HG03066 (cell line): ENCODE results near the gene PIK3R4.

Source experiments
- ATAC-seq: cut with Tn5 transposase; IDR thresholded peaks from one replicate; pipeline ENCODE4 v1.9.1; 2021; ENCODE audit warnings: low read depth; ENCODE audit not compliant: unreplicated experiment

The PIK3R4 gene

DNA sequence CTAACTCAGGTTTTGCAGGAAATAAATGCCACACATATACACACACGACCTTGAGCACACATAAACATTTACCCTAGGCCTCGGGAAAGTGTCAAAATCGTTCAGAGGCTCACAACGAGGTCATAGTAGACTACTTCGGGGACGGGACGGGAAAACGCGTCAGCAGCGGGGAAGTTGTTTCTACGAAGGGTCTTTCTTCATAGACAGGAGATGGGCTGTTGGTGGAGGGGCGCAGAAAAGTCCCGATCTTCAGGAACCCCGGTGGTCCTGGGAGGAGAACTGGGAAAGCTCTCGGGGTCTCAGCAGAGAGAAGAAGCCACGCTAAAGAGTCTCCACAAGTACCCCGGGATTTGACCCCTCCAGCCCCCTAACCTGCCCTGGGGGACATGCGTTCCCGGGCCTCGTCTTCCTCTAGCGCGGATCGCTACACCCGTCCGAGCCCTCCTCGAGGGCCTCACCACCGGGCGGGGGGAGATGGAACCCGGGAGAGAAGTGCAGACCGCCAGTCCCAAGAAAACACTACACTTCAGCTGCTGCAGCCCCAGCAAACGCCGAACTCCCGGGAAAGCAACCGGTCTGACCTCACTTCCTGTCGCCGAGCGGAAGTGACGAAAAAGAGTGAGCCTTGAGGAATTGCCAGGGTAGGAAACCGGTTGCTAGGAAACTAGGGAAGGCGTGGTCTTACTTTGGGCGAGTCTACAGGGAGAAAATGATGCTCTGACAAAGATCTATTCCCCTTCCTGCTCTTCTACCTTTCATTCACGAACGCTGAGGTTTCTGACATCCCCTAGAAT, at the start of gene PIK3R4:
PIK3R4 (minus strand) TSS at position 584 of the 794 bp plus-strand sequence. CDS start 1,611 bp downstream, outside the sequence.
- ATAC-seq: peak; percentile 93

DNA sequence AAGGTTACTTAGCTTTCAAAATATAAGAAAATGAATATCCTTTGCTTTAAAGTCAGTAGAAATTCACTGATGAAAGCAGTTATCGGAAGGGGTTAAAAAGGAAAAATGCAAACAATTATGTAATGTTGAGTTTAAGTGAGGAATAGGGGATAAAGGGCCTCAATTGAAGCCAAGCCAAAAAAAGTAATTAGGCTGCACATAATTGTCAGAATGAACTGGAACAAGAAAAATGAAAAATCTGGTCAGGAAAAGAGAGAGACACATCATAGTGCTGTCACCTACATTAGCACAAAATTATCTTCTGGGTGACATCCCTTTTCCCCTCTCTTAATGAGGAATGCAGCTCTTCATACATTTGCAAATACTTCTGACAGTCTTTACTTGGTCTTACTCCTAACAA, 48.8 kb upstream of the PIK3R4 start:
- no peak for ATAC-seq

DNA sequence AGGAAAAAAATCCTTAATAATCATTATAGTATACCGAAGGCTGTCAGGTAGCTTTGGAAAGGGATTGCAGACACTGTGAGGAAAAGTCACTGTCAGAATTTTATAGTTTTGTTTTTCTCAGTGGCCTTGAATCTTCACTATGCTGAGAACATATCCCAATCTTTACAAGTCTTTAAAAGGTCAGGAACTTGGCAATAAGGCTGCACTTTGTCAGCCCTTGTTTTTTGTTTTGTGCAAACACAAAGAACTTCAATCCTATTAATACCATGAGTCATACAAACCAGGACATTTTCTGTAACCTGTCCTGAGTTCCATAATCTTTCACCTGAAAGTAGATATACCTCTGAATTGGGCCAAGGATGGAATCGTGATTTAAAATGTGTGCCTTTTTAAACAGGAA, 45.6 kb upstream of the PIK3R4 start:
- ATAC-seq: no peak

GRCh38 chr3:130789782-130790322, 43.2 kb upstream of the PIK3R4 start:
- no peak for ATAC-seq

GRCh38 chr3:130787422-130788068, 40.9 kb upstream of the PIK3R4 start:
- ATAC-seq: no peak

DNA sequence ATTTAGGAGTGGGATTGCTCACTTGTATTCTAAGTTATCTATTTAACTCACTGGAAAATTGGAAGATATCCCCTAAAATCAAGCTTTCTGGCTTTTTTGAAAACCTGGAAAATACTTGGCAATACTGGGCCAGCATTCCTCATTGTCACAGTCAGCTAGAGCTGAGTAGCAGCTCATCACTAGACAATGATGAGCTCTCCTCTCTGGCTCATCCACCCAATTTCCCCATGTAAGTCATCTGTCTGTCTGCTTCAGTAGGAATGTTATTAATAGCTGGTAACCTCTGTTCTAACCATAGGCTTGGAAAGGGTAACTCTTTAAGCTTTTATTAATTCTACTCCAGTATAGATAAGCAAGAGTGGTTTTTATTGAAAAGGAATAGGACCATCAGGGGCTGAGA, 39.7 kb upstream of the PIK3R4 start:
- no peak for ATAC-seq

- no peak for ATAC-seq
Measured at GRCh38 chr3:130783629-130784028, 37.0 kb upstream of the PIK3R4 start.

GRCh38 chr3:130779486-130779885, 32.9 kb upstream of the PIK3R4 start:
- no peak for ATAC-seq

GRCh38 chr3:130779031-130779430, 32.4 kb upstream of the PIK3R4 start:
- ATAC-seq: peak; percentile 92

- no peak for ATAC-seq
Measured at GRCh38 chr3:130773366-130773765, 26.7 kb upstream of the PIK3R4 start.

DNA sequence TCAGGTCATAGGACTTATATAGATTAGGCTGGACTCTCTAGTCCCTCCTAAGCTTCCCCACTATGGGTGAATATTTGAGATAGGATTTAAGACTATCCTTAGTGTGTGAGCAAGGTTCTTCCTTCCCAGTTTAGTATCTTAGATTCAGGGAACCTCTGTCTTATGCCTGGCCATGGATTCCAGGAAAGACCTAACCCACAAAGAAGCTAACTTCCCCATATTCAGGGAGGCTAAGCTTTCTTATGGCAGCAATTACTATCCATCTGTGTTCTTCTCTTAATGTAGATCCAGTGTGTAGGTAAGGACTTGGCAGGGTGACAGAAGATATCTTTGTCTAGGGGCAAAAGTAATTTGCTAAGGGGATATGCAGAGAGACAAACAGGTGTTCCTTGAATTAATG, 25.5 kb upstream of the PIK3R4 start:
- no peak for ATAC-seq

DNA sequence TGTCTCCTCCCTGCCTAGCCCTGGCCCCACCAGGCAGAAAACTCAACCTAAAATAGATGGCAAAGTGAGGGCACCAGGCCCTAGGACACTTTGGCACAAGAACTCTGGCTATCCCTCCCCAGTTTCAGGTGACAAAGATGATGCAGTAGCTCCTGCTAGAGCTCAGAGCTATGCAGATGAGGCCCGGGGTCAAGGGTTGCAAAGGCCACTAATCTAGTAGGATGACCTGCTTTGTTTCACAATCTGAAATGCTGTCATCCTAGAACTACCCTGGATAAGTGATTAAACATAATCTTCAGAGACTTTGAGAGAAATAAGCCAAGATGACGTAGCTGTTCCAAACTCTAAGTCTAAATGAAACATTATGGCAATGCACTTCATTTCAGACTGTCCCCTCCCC, 24.0 kb upstream of the PIK3R4 start:
- no peak for ATAC-seq

DNA sequence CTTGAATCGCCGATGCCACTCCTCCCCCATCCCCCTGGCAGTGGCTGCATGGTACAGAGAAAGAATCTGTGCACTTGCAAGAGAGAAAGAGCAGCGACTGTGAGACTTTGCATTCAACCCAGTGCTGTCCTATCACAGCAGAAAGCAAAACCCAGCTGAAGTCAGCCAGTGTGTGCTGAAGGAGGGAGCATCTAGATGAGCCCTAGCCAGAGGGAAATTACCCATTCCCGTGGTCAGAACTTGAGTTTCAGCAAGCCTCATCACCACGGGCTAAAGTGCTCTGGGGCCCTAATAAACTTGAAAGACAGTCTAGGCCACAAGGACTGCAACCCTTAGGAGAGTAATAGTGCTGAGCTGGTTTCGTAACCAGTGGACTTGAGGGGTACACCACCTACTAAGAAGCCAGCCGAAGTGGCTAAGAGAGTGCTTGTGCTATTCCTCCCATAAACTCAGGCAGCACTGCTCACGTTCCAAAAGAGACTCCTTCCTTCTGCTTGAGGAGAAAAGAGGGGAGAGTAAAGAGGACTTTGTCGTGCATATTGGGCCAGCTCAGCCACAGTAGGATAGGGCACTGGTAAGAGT, 15.2 kb upstream of the PIK3R4 start:
- no peak for ATAC-seq

DNA sequence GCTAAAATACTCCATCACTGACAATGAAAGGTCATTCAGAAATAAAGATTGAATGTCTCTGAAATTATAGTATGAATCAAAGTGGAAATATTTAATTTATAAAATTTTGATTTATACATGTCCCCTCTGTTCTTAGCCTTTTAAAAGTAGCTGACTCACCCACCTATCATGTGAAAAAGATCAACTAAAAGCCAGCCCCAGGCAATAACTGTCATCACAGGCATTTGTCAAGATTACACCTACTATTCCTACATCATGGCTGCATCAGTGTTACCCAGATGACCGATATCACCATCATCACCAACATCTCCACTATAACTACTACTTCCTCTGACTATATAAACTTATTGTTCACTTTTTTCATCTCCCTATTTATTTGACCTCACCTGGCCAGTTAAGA, 14.3 kb upstream of the PIK3R4 start:
- ATAC-seq: no peak

- ATAC-seq: no peak
Measured at GRCh38 chr3:130759692-130760338, 13.2 kb upstream of the PIK3R4 start.

- no peak for ATAC-seq
Measured at GRCh38 chr3:130758624-130759369, 12.2 kb upstream of the PIK3R4 start.

GRCh38 chr3:130757611-130758150, 11.1 kb upstream of the PIK3R4 start:
- no peak for ATAC-seq

DNA sequence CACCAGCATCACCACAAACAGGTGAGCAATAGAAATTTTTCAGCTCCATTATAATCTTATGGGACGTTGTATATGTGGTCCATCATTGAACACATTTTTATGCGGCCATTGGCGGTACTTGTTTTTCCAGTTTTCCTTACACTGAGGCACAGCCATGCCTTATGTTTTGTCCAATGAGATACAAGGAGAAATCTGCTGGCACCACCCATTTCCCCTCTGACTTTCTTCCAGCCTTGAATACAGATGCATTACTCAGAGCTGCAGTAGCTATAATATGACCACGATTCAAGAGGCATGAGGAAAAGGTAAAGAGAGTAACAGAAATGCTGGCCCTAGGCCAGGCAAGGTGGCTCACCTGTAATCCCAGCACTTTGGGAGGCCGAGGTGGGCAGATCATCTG, 9.0 kb upstream of the PIK3R4 start:
- no peak for ATAC-seq

DNA sequence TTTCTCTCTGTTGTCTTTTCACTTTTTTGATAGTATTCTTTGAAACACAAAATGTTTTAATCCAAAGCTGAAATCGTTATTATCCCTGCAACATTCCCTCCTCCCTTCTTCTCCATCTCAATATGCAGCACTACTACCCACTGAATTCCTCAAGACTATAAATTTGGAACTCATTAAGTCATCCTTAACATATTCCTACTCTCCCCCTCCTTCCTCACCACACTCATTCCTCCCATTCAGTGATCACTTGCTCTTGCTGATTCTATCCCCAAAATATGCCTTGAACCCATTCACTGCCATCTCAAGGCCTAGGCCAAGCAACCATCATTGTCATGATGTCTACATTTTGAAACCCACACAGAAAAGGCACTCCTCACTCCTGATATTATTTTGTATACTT, 2.4 kb upstream of the PIK3R4 start:
- ATAC-seq: no peak

- ATAC-seq: no peak
Measured at GRCh38 chr3:130748467-130748861, 1.8 kb upstream of the PIK3R4 start.
